GM10266 (cell line): ENCODE results near the gene RBX1.

Source experiments
- DNase-seq: peaks from one replicate; pipeline ENCODE4 v3.0.0; 2012; ENCODE audit errors: extremely low spot score
- TF ChIP-seq, protein P1 (sequence below): IDR thresholded peaks from 2 replicates; pipeline ENCODE4 v1.5.1; 2012; ENCODE audit warnings: mild to moderate bottlenecking, low read depth; ENCODE audit not compliant: control insufficient read depth, insufficient read depth; ENCODE audit errors: missing control alignments

The RBX1 gene

DNA sequence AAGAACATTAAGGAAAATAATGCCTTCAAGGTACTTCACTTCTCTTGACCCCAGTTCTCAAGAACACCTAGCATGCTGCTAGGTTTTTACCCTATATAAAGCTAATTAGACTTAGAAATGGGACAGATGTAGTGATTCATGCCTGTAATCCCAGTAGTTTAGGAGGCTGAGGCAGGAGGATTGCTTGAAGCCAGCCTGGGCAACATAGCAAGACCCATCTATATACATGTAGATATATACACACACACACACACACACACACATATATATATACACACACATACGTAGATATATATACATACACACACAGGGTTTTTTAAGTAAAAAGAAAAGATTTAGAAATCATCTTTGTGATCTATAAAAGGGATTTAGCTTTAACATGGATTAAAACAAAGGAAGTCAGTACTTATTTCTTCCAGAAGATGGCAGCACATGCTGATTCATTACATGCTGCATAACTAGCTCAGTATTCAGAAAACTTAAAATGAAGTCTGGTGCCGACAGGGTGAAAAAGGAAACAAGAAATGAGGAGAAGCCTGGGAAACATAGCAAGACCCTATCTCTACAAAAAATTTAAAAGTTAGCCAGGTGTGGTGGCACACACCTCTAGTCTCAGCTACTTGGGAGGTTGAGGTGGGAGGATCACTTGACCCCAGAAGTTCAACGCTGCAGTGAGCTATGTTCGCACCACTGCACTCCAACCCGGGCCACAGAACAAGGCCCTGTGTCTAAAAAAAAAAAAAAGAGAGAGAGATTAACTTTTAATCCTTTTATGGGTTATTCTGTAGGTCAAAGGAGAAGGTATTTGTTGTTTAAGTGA is 28.5 kb upstream of the RBX1 start:
- TF ChIP-seq, protein P1, sequence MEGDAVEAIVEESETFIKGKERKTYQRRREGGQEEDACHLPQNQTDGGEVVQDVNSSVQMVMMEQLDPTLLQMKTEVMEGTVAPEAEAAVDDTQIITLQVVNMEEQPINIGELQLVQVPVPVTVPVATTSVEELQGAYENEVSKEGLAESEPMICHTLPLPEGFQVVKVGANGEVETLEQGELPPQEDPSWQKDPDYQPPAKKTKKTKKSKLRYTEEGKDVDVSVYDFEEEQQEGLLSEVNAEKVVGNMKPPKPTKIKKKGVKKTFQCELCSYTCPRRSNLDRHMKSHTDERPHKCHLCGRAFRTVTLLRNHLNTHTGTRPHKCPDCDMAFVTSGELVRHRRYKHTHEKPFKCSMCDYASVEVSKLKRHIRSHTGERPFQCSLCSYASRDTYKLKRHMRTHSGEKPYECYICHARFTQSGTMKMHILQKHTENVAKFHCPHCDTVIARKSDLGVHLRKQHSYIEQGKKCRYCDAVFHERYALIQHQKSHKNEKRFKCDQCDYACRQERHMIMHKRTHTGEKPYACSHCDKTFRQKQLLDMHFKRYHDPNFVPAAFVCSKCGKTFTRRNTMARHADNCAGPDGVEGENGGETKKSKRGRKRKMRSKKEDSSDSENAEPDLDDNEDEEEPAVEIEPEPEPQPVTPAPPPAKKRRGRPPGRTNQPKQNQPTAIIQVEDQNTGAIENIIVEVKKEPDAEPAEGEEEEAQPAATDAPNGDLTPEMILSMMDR: peak; percentile 68
- DNase-seq: peak; percentile 49

DNA sequence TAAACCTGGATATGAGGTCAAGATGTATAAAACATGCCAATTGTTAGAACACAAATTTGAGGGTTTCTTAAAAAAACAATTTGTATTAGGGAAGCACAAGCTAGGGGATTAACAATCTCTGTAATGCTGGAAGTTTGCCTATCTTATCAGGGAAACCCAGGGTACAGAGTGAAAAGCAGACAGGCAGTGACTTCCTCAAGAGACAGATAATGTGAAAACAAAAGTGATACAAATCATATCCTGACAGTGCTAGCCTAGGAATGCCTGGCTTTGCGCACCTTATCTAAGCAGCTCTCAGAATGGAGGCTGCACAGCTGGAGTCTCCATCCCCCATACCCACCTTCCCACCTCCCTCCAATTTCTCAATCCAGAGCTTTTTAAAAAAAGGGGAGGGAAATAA is 22.5 kb upstream of the RBX1 start:
- TF ChIP-seq, protein P1: no peak
- no peak for DNase-seq

DNA sequence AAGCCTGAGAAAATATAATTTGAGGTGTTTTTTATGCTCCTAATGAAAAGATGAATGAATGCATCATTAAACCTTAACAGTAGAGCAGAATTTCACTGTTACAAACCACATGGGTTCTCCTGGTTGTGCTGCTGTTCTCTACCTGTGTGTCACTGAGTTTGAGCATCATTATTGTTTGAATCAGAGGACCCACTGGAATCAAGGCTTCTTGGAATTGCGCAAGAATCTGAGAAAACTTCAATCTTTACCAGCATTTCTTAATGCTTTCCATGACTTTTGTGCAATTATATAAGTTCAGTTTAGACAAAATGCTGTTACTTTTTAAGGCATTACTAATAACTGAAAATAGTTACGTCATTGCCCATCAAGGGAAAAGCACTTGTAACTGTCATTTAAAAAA is 18.8 kb upstream of the RBX1 start:
- DNase-seq: no peak
- TF ChIP-seq, protein P1: no peak

DNA sequence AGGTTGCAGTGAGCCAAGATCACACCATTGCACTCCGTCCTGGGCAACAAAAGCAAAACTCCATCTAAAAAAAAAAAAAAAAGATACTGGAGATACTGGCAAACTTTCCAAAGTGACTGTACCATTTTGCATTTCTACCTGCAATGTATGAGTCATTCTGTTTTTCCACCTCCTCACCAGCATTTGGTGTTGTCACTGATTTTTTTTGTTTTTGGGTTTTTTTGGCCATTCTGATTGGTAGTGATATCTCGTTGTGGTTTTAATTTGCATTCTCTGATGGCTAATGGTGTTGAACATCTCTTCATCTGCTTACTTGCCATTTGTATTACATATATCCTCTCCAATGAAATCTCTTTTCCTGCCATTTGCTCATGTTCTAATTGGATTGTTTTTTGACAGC is 12.0 kb upstream of the RBX1 start:
- TF ChIP-seq, protein P1: no peak
- no peak for DNase-seq

DNA sequence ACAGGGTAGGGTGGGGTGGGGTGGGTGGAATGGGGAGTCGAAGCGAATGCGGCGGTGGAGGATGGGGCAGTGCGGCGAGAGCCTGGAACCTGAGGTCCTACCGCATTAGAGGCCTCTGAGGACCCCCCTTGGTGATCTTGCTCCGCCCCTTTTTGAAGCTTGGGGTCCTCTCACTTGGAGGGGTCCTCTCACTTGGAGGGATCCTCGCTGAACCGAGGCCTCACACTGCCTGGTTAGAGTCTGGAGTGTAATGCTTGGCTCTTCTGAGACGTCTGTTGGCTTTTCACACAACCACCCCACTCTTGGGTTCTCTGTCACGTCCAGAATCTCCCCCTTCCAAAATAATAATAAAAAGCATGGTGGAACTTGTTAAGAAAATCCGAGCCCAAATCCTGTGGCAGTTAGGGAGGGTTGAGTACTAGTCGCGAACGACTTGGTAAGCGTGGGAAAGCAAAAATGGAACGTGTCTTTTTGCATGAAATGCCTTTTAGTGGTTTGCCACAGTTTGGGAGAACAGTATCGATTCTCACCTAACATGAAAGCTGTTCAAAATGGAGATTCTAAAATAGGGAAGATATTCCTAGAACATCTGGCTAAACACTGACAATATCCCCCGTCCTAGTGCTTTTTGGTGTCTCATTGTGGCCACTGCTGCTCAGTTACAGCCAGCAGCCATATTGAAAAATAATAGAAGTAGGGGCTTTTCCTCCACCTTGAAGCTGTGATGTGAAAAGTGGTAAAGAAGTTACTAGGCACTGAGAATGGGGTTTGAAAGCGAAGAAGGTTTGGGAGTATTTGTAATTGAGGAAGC is 822 bp downstream of the RBX1 start:
- TF ChIP-seq, protein P1: no peak
- peak; percentile 24 for DNase-seq

DNA sequence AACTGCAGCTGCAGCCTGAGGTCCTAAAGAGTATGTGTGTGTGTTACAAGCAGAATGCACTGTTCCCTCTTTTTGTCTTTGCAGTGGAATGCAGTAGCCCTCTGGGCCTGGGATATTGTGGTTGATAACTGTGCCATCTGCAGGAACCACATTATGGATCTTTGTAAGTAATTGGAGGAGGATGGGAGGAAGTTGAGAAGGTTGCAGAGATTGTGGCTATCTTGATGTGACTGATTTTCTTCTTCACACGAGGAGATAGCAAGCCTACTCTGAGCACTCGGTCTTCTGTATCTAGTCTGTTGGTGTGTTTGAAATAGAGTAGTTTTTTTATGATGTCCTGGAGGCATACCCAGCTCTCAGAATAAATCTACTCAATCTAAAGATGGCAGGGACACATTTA is 2.3 kb downstream of the RBX1 start:
- no peak for DNase-seq
- TF ChIP-seq, protein P1: no peak

DNA sequence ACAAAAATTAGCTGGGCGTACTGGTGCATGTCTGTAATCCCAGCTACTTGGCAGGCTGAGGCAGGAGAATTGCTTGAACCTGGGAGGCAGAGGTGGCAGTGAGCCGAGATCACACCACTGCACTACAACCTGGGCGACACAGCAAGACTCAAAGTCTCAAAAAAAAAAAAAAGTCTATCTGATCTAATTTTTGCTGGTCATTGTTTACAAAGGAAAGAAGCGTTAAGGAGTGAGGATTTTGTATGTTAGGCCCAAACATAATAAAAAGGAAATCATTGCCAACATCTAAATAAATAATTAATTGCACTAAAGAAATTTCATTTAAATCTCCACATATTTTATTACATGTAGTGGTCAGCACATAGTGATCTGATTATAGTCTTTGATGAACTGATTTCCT is 2.9 kb downstream of the RBX1 start:
- TF ChIP-seq, protein P1: no peak
- DNase-seq: no peak
